ENCODE measurements around the gene LRP11. TPM values are rescaled to one million over a fixed set of nuclear protein-coding genes. Genes with fewer than 3 reads are reported as not detected.

LRP11 gene
- total RNA-seq, 1 experiment from 2014 or later, result 14.8 TPM

GRCh38 chr6:149903938-149904611, 39.9 kb upstream of the LRP11 start:
- H3K4me1 ChIP-seq (ENCODE audit: insufficient read depth, low read length), result no peaks in the 10 kb centered on the region
- no peak overlapping the region for H2AFZ ChIP-seq (ENCODE audit: low read length)
- H2AK5ac ChIP-seq (ENCODE audit: insufficient read length, low read length), result no peak overlapping the region
- Mint-ChIP-seq H3K27ac (no peak overlapping the region; a peak in 1 of 7 replicates), H3K4me1 (peaks cover 3 to 7% of the 10 kb centered on the region in 2 experiments; a peak in 1 of 4 replicates), H3K27me3 (ENCODE audit: low read depth) (peaks cover 24% of the 10 kb centered on the region), H3K36me3 (ENCODE audit: insufficient read depth in 1 of 3, low read depth in 3 of 3) (peaks cover 5 to 7% (median 5%) of the 10 kb centered on the region in 3 experiments; a peak in 5 of 7 replicates), H3K9me3 (peaks cover 19 to 26% of the 10 kb centered on the region in 2 experiments), H3K4me3 (no peak overlapping the region)
- no peak overlapping the region for H4K91ac ChIP-seq (ENCODE audit: insufficient read length, low read depth, low read length)
- no peak overlapping the region for H3K23ac ChIP-seq (ENCODE audit: insufficient read length, low read depth, low read length)
- peak; percentile 25; the same call in 2 of the 3 replicates for TF ChIP-seq CTCF (conservative IDR thresholded peaks at IDR 0.05)
- H3K27ac ChIP-seq (ENCODE audit: insufficient read length, low read depth, low read length), result no peak overlapping the region
- H3K79me1 ChIP-seq (ENCODE audit: insufficient read depth, low read depth, low read length, poor library complexity, severe bottlenecking), result no peaks in the 10 kb centered on the region
- no peak overlapping the region for H3K4ac ChIP-seq (ENCODE audit: low read depth, low read length)
- no peak overlapping the region for H3K4me2 ChIP-seq (ENCODE audit: insufficient read depth, insufficient read length, low read length)
- peak; percentile 33 for DNase-seq
- no peaks in the 10 kb centered on the region for H3K9me3 ChIP-seq (ENCODE audit: control insufficient read depth, low read depth, low read length)
- H4K8ac ChIP-seq (replicated peaks; ENCODE audit: insufficient read length, low read depth, low read length), result no peak overlapping the region
- H3K56ac ChIP-seq (ENCODE audit: insufficient read length, low read depth, low read length), result no peak overlapping the region
- H3K14ac ChIP-seq (ENCODE audit: insufficient read depth, low read length), result no peak overlapping the region
- H2BK120ac ChIP-seq (ENCODE audit: low read depth, low read length, poor library complexity, severe bottlenecking), result no peak overlapping the region
- no peaks in the 10 kb centered on the region for H3K27me3 ChIP-seq (ENCODE audit: insufficient read depth, low read length)
- H2BK20ac ChIP-seq (ENCODE audit: low read depth, low read length, poor library complexity, severe bottlenecking), result no peak overlapping the region
- no CpG with 5 or more reads among the region's 5 CpGs for WGBS (ENCODE audit: extremely low coverage, insufficient read length, low lambda C conversion rate)
- no peak overlapping the region for H4K5ac ChIP-seq (ENCODE audit: insufficient read length, low read depth, low read length)
- H2BK12ac ChIP-seq (ENCODE audit: insufficient read length, low read depth, low read length), result no peak overlapping the region
- H3K79me2 ChIP-seq (ENCODE audit: insufficient read depth, low read length), result no peaks in the 10 kb centered on the region
- no peaks in the 10 kb centered on the region for H4K20me1 ChIP-seq (ENCODE audit: control insufficient read depth, insufficient read depth, insufficient read length)
- no peak overlapping the region for H3T11ph ChIP-seq (ENCODE audit: low read length)
- H2BK15ac ChIP-seq (ENCODE audit: low read depth, low read length), result no peak overlapping the region
- no peaks in the 10 kb centered on the region for H3K23me2 ChIP-seq (ENCODE audit: insufficient read length, low read depth, low read length, poor library complexity, severe bottlenecking)
- H2BK5ac ChIP-seq (ENCODE audit: insufficient read length, low read length), result no peak overlapping the region
- H3K18ac ChIP-seq (ENCODE audit: insufficient read length, low read depth, low read length), result no peak overlapping the region
- H3K9ac ChIP-seq (ENCODE audit: extremely low read depth, insufficient read length, low read length), result no peak overlapping the region

Measured in H9 (cell line).